Muscle of leg (tissue), 11 donors: Measurements from ENCODE around the gene RBBP8NL. TPM values are rescaled to one million over a fixed set of nuclear protein-coding genes. Genes with fewer than 3 reads are reported as not detected.

Experiments used
- DNase-seq: peaks from one replicate; pipeline ENCODE4 v3.0.0; 2013
- H3K27ac ChIP-seq: one replicate; pipeline ENCODE4 v1.5.1; 2013; ENCODE audit warnings: mild to moderate bottlenecking, low read length, control low read depth
- H3K27me3 ChIP-seq: one replicate; pipeline ENCODE4 v1.6.1; 2013; ENCODE audit warnings: low read length; ENCODE audit not compliant: control insufficient read depth, insufficient read depth
- H3K36me3 ChIP-seq: one replicate; pipeline ENCODE4 v1.6.1; 2013; ENCODE audit warnings: low read length; ENCODE audit not compliant: control insufficient read depth, insufficient read depth
- H3K4me1 ChIP-seq: one replicate; pipeline ENCODE4 v1.6.1; 2013; ENCODE audit warnings: low read length; ENCODE audit not compliant: control insufficient read depth, insufficient read depth
- H3K4me3 ChIP-seq: one replicate; pipeline ENCODE4 v1.5.1; 2013; ENCODE audit warnings: low read length, control low read depth
- H3K9me3 ChIP-seq: replicated peaks from 2 replicates; pipeline ENCODE4 v1.6.1; 2013; ENCODE audit warnings: low read depth, low read length; ENCODE audit not compliant: control insufficient read depth
- WGBS: methylation state at CpG from one replicate; pipeline ENCODE4 v1.1.5; 2013; ENCODE audit warnings: missing lambda C conversion rate; ENCODE audit not compliant: insufficient coverage; 5-methylcytosine and 5-hydroxymethylcytosine counted together
- polyA plus RNA-seq, 8 donors: library from polyadenylated mRNA; unstranded; fragments of 120-200 nt; gene quantifications; one replicate each; pipeline versions ENCODE4 v1.2.1 to v1.2.3, GENCODE V29; 2013; ENCODE audit warnings: inconsistent platforms in 1 of 8, low replicate concordance in 1 of 8; ENCODE audit not compliant: insufficient read length in 8 of 8, insufficient read depth in 1 of 8
- total RNA-seq: library from RNA; stranded (reverse); fragments of 120-200 nt; gene quantifications from one replicate; pipeline ENCODE4 v1.2.4, GENCODE V29; 2013

Gene RBBP8NL
- total and polyA plus RNA-seq, 9 donors: 0.04 to 0.68 (median 0.11) TPM; not detected in 4

DNA sequence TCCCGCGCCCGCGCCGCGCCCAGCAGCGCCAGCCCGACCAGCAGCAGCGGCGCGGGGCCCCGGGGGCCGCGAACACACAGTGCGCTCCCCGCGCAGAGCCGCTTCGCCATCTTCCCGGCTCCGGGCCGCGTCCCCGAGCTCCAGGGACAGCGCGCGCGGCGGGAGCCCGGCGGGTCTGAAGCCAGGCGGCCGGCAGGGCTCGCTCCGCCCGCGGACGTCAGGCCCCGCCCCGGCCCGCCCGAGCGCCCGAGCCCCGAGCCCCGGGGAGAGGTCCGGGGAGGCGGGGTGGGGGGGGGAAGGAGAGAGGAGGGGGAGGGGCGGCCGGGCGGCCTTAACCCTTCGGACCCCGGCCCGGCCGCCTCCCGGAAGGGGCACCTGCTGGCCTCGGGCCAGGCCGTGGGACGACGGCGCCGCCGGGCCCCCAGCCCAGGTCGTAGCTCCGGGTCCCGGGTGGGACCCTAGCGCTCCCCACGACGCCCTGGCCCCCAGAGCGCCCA lies 60.2 kb downstream of the RBBP8NL start, which contains the start of gene LAMA5:
Gene LAMA5, minus strand, starts transcription at position 177 of the 497 bp plus-strand sequence. Its CDS starts 67 bp downstream, at position 110.
- peaks cover 22% of the 10 kb centered on the region for H3K27me3 ChIP-seq
- peak; percentile 59 for DNase-seq
- H3K4me1 ChIP-seq: peaks cover 89% of the 10 kb centered on the region
- peak within 1 kb of the TSS; percentile 81 for H3K27ac ChIP-seq
- H3K9me3 ChIP-seq: no peaks in the 10 kb centered on the region
- whole genome bisulfite sequencing: under 1% methylated on average over 54 of the region's 70 CpGs
- H3K4me3 ChIP-seq: peak within 1 kb of the TSS; percentile 72
- no peaks in the 10 kb centered on the region for H3K36me3 ChIP-seq

DNA sequence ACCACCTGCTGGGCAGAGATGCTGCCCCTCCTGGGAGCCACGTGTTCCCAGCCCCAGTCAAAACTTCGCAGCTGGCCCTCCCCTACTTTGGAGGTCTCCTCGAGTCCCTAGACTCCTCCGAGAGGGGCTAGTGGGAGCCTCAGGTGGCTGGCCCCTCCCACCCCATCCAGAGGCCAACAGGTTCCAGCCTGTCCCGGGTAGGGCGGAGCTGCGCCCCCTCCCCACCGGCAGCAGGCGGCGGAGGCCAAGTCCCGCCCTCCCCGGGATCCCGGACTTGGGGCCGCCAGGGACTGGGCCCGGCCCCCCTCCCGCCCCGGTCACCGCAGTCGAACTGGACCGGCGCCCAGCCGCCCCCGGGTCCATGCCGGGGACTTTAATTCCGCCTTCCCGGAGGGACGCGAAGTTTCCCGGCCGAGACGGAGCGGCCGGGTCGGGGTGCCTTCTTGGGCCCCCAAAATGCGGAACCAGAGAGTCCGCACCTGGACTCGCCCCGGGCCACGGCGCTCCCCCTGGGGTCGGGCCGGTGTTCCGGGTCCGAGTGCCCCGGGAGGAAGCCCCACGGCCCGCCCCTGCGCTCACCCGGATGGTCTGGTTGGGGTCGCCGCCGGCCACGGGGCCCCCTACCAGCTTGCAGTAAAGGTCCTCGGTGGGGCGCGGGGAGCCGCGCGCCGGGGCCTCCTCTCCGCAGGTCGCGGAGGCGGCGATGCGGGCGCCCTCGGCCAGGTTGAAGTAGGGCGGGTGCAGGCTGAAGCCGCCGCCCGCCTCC lies 60.8 kb downstream of the RBBP8NL start:
- under 1% methylated on average over 72 of the region's 72 CpGs for WGBS
- Histone ChIP-seq H3K4me3 (peak overlapping the region; percentile 72), H3K27ac (peak overlapping the region; percentile 7), H3K27me3 (peaks cover 22% of the 10 kb centered on the region), H3K36me3 (no peaks in the 10 kb centered on the region), H3K4me1 (peaks cover 94% of the 10 kb centered on the region), H3K9me3 (no peaks in the 10 kb centered on the region)
- peak; percentile 43 for DNase-seq

DNA sequence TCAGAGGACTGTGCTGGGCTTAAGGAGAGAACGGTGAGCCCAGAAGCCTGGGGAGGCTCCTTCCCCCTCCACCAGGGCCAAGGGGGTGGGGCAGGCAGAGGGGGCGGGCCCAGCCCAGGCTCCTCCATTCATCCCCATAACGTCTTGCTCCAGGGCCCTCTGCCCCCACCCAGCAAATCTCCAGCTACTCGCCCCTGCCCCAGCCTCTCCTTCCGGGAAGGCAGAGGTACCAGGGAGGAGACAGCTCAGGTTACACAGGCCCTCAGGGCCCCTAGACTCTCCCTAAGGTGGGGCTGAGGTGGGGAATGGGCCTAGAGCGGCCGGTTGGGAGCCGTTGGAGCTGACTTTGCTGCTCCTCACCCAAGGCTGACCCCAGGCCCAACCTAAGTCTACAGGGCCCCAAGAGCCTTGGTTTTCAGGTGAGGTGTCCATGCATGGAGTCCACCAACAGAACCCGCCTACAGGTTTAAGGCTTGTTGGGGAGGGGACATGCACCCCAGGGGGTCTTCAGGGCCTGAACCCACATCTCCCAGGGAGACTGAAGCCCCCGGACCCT lies 61.4 kb downstream of the RBBP8NL start:
- no peaks in the 10 kb centered on the region for H3K36me3 ChIP-seq
- H3K27me3 ChIP-seq: peaks cover 22% of the 10 kb centered on the region
- H3K4me3 ChIP-seq: peak overlapping the region; percentile 72
- 18% methylated on average over 5 of the region's 10 CpGs for WGBS
- H3K4me1 ChIP-seq: peaks cover 94% of the 10 kb centered on the region
- peak; percentile 21 for DNase-seq
- peak overlapping the region; percentile 35 for H3K27ac ChIP-seq
- H3K9me3 ChIP-seq: no peaks in the 10 kb centered on the region

DNA sequence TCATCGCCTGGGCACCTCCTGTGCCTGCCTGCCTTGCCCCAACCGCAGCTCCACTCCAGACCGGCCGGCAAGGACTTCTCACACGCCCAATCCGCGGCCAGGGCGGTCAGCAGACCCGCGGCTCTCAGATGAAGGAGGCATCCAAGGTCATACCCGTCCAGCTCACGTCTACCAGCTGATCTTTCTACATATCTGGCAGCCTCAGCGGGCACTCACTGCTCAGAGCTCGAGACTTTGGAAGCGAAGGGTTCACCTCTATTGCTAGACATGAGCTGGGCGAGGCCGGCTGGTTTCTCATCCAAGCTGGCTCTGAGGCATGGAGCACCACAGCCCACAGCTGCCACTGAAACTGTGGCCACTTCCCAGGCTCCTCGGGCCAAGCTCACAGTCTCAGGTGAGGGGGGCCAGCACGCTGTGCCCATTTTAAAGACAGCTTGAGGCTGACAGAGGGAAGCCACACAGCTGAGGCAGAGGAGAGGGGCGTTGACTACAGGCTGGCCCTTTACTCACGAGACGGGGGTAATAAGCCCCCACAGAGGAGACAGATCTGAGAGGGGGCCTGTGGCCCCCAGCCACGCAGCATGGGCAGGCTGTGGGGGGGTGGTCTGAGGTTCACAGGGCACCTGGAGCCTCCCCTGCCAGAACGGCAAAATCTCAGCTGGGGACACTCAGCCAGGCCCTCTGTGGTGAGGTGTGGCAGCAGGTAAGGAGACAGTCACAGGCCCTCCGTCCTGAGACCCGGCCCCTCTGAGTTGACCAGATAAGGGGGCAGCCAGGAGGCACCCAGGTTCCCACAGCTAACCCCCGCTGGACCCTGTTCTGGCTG lies 62.2 kb downstream of the RBBP8NL start:
- 67% methylated on average over 21 of the region's 27 CpGs for WGBS
- Histone ChIP-seq H3K4me3 (peak overlapping the region; percentile 72), H3K4me1 (peaks cover 91% of the 10 kb centered on the region), H3K27ac (peak overlapping the region; percentile 42), H3K36me3 (no peaks in the 10 kb centered on the region), H3K9me3 (no peaks in the 10 kb centered on the region), H3K27me3 (peaks cover 22% of the 10 kb centered on the region)
- DNase-seq: peak; percentile 25

DNA sequence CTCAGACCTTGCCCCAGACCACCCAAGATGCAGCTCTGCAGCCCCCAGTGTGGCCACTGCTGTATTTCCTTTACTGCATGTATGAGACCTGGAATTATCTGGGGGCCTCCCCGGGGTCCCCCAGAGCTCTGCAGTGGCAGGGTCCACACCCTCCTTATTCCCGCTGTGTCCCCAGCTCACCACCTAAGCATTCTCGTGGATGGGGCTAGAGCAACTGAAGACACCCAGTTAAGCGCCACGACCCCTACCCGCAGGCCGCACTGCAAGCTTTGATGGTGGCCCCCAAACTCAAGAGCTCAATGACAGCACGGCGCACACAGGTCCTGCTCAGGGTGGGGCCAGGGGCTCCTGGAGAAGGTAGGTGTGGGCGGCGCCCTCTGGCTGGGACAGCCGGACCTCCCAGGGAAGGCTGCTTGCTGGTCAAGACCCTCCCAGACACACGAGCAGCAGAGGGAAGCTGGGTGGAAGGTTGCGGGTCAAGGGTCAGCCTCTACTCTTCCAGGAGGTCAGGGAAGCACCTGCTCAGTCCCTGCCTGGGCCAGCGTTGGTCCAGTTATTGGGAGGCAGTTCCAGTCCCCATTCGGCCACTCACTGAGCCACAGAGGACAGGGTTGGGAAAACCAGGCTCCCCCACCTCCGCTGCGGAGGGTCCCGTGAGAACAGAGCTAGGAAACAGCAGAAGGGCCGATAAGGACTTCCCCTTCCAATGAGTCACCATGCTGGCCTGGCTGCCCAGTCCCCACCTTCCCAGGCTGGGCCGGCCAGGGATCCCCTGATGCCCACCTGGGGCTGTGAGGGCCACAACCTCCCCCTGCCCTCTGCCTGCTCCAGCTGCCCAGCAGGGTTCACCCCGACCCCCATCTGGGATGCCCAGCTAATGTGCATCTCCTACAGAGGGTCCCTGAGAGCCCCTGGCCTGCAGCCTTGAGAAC lies 63.2 kb downstream of the RBBP8NL start:
- no peaks in the 10 kb centered on the region for H3K9me3 ChIP-seq
- no peaks in the 10 kb centered on the region for H3K36me3 ChIP-seq
- WGBS: 66% methylated on average over 21 of the region's 22 CpGs
- peaks cover 20% of the 10 kb centered on the region for H3K27me3 ChIP-seq
- H3K4me3 ChIP-seq: no peak overlapping the region
- peak overlapping the region; percentile 35 for H3K27ac ChIP-seq
- peak; percentile 15 for DNase-seq
- peaks cover 91% of the 10 kb centered on the region for H3K4me1 ChIP-seq

DNA sequence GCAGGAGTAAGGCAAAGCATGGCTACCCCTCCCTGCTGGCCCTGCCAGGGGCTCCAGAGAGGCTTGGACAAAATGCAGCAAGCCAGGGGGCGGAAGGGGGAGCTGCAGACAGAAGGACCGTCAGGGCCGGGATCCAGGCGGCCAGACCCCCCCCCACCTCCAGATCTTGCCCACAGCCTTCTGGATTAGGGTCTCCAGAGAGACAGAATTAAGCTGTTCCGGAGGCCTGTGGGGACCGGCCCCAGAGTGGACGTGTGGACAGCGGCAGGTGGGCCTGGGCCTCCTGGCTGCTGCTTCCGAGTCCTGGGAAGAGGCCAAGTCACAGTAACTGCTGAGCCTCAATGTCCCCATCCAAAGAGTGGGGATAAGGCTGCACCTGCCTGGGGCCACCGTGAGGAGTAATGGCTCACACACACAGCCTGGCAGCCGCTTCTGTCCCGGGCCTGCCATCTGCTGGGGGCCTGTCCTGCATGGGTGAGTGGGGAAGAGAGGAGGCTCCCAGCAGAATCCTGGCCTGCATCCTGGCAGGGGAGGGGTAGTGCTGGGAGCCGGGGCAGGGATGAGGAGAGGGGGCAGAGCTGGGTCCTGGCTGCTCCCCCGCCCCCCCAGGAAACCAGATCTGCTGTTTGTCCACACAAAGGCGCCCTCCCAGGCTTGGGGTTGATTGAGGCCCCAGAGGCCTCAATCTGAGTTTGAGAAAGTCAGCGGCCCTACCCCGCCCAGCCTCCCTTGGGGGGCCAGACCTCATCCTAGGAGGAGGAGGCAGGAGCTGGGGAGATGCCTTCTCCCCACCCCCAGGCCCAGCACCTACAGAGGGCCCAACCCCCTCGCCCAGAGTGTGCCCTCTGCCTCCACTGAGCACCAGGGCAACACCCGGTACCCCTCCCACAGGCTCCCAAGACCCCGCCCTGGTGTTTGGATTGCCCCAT lies 64.1 kb downstream of the RBBP8NL start:
- Histone ChIP-seq H3K9me3 (no peaks in the 10 kb centered on the region), H3K27ac (peak overlapping the region; percentile 35), H3K36me3 (no peaks in the 10 kb centered on the region), H3K4me3 (no peak overlapping the region), H3K27me3 (peaks cover 12% of the 10 kb centered on the region), H3K4me1 (peaks cover 91% of the 10 kb centered on the region)
- WGBS: 34% methylated on average over 17 of the region's 20 CpGs
- peak; percentile 45 for DNase-seq

DNA sequence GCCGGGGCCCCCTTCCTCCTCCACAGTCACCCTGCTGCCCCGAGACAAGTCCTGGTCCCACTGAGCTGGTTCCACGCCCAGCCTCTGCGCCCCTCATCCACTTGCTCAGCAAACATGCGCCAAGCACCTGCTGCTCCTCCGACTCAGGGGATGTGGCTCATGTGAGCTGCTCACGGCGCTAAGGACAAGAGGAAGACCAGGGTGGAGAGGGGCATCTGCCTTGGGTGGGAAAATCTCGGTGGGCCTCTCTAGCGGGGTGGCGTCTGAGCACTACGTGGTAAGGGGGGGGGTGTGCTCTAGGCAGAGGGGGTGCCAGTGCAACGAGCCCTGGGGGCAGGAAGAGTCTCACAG lies 64.8 kb downstream of the RBBP8NL start:
- H3K27ac ChIP-seq: no peak overlapping the region
- H3K27me3 ChIP-seq: peaks cover 5% of the 10 kb centered on the region
- WGBS: 70% methylated on average over 7 of the region's 13 CpGs
- H3K4me3 ChIP-seq: no peak overlapping the region
- no peaks in the 10 kb centered on the region for H3K9me3 ChIP-seq
- peaks cover 91% of the 10 kb centered on the region for H3K4me1 ChIP-seq
- DNase-seq: peak; percentile 22
- no peaks in the 10 kb centered on the region for H3K36me3 ChIP-seq

DNA sequence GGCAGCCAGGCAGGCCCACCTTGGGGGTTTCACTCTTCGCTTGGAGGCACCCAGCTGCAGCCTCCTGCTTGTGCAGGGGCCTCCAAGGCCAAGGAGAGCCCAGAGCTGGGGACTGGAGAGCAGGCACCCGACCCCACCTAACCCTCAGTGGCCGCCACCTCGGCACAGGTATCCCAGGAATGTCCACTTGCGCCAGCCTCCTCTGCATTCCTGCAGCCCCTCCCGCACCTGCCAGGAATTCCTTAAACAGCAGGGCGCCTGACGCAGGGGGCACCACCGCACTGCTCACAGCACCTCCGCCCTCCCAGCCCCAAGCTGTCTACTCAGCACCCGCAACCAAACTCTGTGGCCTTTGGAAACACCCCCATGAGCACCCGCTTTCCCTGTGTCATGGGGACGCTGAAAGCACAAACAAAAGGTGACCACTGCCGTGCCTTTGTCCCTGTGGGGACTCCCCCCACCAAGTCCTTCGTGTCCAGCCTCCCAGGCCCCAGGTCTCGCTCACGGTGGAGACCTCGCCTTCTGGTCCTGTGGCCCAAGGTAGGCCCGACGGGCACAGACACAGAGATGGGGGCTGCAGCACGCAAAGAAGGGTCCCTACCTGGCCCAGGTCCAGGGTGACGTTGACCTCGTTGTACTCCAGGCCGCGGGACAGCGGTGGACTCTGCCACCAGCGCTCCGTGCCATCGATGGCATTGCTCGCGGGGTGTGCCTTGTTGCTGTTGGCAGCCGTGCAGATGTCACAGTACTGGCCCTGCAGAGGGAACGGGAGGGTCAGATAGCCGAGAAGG lies 65.3 kb downstream of the RBBP8NL start:
- H3K27me3 ChIP-seq: peaks cover 5% of the 10 kb centered on the region
- 83% methylated on average over 30 of the region's 34 CpGs for WGBS
- DNase-seq: no peak
- H3K9me3 ChIP-seq: no peaks in the 10 kb centered on the region
- no peak overlapping the region for H3K4me3 ChIP-seq
- no peaks in the 10 kb centered on the region for H3K36me3 ChIP-seq
- no peak overlapping the region for H3K27ac ChIP-seq
- H3K4me1 ChIP-seq: peaks cover 94% of the 10 kb centered on the region
